Suppressor macrophage treated with lipopolysaccharide for 1 hour (primary cell): ENCODE measurements around the gene STX17.
"Not testable (repeated sequence)": the region's sequence is repeated elsewhere in the genome, so short reads cannot be mapped to it uniquely, and the experiment has no call there.

Experiments
- DNase-seq, 3 donors: peaks; one replicate each; pipeline ENCODE4 v3.0.0-alpha.2; 2020 to 2022

Gene STX17

GRCh38 chr9:99973455-99973854 is 67.0 kb downstream of the STX17 start:
- DNase-seq = peak in 1 of 3 donors; percentile 21

GRCh38 chr9:99977033-99977792 is 70.8 kb downstream of the STX17 start:
- DNase-seq = no peak

GRCh38 chr9:99978221-99978620 is 71.8 kb downstream of the STX17 start:
- no peak for DNase-seq

- peak in 1 of 3 donors; percentile 6 for DNase-seq
Measured at GRCh38 chr9:99980598-99980997, 74.1 kb downstream of the STX17 start.

- DNase-seq = no peak
Measured at GRCh38 chr9:99986642-99987041, 80.2 kb downstream of the STX17 start.

- not testable (repeated sequence) for DNase-seq
Measured at GRCh38 chr9:99990508-99990907, 84.1 kb downstream of the STX17 start.

GRCh38 chr9:99998266-99998665 is 91.8 kb downstream of the STX17 start:
- DNase-seq = no peak

- DNase-seq = no peak
Measured at GRCh38 chr9:99998866-99999265, 92.4 kb downstream of the STX17 start.

- DNase-seq = no peak
Measured at GRCh38 chr9:99999797-100000196, 93.3 kb downstream of the STX17 start.

- DNase-seq = peak; percentile 68 to 80 (median 77)
Measured at GRCh38 chr9:100011062-100011681, 104.7 kb downstream of the STX17 start.

GRCh38 chr9:100012279-100012678 is 105.8 kb downstream of the STX17 start:
- no peak for DNase-seq

GRCh38 chr9:100013573-100013972 is 107.1 kb downstream of the STX17 start:
- no peak for DNase-seq

- no peak for DNase-seq
Measured at GRCh38 chr9:100014846-100015245, 108.4 kb downstream of the STX17 start.

- no peak for DNase-seq
Measured at GRCh38 chr9:100019541-100019940, 113.1 kb downstream of the STX17 start.
